Lower leg skin (tissue), 3 donors: ENCODE data around the gene ADGRG6.

Experiments
- POLR2A ChIP-seq, 2 donors: fragments of 450-650 bp; IDR thresholded peaks; one replicate each; pipeline ENCODE4 v1.6.1; 2016 to 2017; ENCODE audit warnings: antibody characterized with exemption in 2 of 2, mild to moderate bottlenecking in 1 of 2, moderate library complexity in 1 of 2
- TF ChIP-seq, protein P1 (sequence below), 3 donors: fragments of 450-650 bp; IDR thresholded peaks; one replicate each; pipeline ENCODE4 v1.5.1; 2016; ENCODE audit warnings: antibody characterized with exemption in 3 of 3, mild to moderate bottlenecking in 3 of 3, moderate library complexity in 2 of 3

DNA sequence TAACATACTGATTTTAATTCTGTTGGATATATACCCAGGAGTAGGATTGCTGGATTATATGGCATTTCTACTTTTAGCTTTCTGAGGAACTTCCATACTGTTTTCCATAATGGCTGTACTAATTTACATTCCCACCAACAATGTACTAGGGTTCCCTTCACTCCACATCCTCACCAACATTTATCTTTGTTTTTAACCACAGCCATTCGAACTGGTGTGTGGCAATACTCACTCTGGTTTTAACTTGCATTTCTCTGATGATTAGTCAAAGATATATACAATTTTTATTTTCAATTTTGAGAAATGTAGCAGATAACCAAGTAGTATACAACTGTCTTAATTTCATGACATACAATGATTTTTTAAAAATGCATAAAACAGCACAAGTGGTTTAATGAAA is 30.3 kb upstream of the ADGRG6 start:
- TF ChIP-seq, protein P1, sequence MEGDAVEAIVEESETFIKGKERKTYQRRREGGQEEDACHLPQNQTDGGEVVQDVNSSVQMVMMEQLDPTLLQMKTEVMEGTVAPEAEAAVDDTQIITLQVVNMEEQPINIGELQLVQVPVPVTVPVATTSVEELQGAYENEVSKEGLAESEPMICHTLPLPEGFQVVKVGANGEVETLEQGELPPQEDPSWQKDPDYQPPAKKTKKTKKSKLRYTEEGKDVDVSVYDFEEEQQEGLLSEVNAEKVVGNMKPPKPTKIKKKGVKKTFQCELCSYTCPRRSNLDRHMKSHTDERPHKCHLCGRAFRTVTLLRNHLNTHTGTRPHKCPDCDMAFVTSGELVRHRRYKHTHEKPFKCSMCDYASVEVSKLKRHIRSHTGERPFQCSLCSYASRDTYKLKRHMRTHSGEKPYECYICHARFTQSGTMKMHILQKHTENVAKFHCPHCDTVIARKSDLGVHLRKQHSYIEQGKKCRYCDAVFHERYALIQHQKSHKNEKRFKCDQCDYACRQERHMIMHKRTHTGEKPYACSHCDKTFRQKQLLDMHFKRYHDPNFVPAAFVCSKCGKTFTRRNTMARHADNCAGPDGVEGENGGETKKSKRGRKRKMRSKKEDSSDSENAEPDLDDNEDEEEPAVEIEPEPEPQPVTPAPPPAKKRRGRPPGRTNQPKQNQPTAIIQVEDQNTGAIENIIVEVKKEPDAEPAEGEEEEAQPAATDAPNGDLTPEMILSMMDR (IDR thresholded peaks at IDR 0.05): no peak
- TF ChIP-seq POLR2A (IDR thresholded peaks at IDR 0.05): no peak
